HG02938 (cell line): ENCODE measurements around the gene JADE3.
A peak's percentile ranks its signal among the peaks of the same experiment; 100 is the strongest.

Experiments used
- ATAC-seq: cut with Tn5 transposase; IDR thresholded peaks from one replicate; pipeline ENCODE4 v1.9.1; 2021; ENCODE audit warnings: mild to moderate bottlenecking, moderate library complexity; ENCODE audit not compliant: unreplicated experiment

The JADE3 gene

GRCh38 chrX:46912098-46912602 is at the start of gene JADE3:
Gene JADE3 (plus strand): TSS chrX:46912421. CDS start chrX:46984895, 72,474 bp downstream.
- ATAC-seq, result peak; percentile 30

- ATAC-seq, result no peak
Observed at GRCh38 chrX:46863072-46863471, 49.1 kb upstream of the JADE3 start.

- ATAC-seq, result no peak
Observed at GRCh38 chrX:46864606-46865005, 47.6 kb upstream of the JADE3 start.

- ATAC-seq, result no peak
Observed at GRCh38 chrX:46865281-46865680, 46.9 kb upstream of the JADE3 start.

GRCh38 chrX:46866726-46867125 is 45.5 kb upstream of the JADE3 start:
- no peak for ATAC-seq

GRCh38 chrX:46873746-46874145 is 38.5 kb upstream of the JADE3 start:
- no peak for ATAC-seq

GRCh38 chrX:46876901-46877300 is 35.3 kb upstream of the JADE3 start:
- ATAC-seq, result no peak

- ATAC-seq, result no peak
Observed at GRCh38 chrX:46882266-46882665, 30.0 kb upstream of the JADE3 start.

GRCh38 chrX:46884799-46885198 is 27.4 kb upstream of the JADE3 start:
- no peak for ATAC-seq

- no peak for ATAC-seq
Observed at GRCh38 chrX:46898207-46898606, 14.0 kb upstream of the JADE3 start.

- ATAC-seq, result peak; percentile 68
Observed at GRCh38 chrX:46903458-46904242, 8.6 kb upstream of the JADE3 start.

GRCh38 chrX:46904626-46905025 is 7.6 kb upstream of the JADE3 start:
- no peak for ATAC-seq

- no peak for ATAC-seq
Observed at GRCh38 chrX:46910415-46910814, 1.8 kb upstream of the JADE3 start.

- peak; percentile 54 for ATAC-seq
Observed at GRCh38 chrX:46912603-46913491, 626 bp downstream of the JADE3 start.

- ATAC-seq, result no peak
Observed at GRCh38 chrX:46913667-46914066, 1.4 kb downstream of the JADE3 start.

- ATAC-seq, result no peak
Observed at GRCh38 chrX:46916273-46916672, 4.1 kb downstream of the JADE3 start.

GRCh38 chrX:46917622-46918021 is 5.4 kb downstream of the JADE3 start:
- ATAC-seq, result no peak

- no peak for ATAC-seq
Observed at GRCh38 chrX:46918434-46918833, 6.2 kb downstream of the JADE3 start.

GRCh38 chrX:46920235-46920634 is 8.0 kb downstream of the JADE3 start:
- no peak for ATAC-seq

- no peak for ATAC-seq
Observed at GRCh38 chrX:46922611-46923010, 10.4 kb downstream of the JADE3 start.

GRCh38 chrX:46927718-46928117 is 15.5 kb downstream of the JADE3 start:
- no peak for ATAC-seq
